Activated CD4-positive, alpha-beta memory T cell treated with anti-CD3 and anti-CD28 coated beads for 36 hours (primary cell): Measurements from ENCODE around the gene CYSRT1. TPM values are rescaled to one million over a fixed set of nuclear protein-coding genes. Genes with fewer than 3 reads are reported as not detected.
A peak's percentile ranks its signal among the peaks of the same experiment; 100 is the strongest.

Experiments used
- CTCF ChIA-PET: fragments of 350-600 bp; sonication (Branson Sonifier 250); formaldehyde crosslinking; loops from one replicate; lab custom pipeline; 2021; ENCODE audit warnings: antibody characterized with exemption, inconsistent platforms; lab: Charles Lee
- POLR2A ChIA-PET: fragments of 350-600 bp; sonication (Branson Sonifier 250); formaldehyde crosslinking; loops from one replicate; lab custom pipeline; 2021; ENCODE audit warnings: antibody characterized with exemption; lab: Charles Lee
- DNase-seq: peaks from one replicate; pipeline ENCODE4 v3.0.0-alpha.2; 2020
- H3K27ac Mint-ChIP-seq: one replicate; pipeline ENCODE4 v1.8.0; 2021; ENCODE audit warnings: mixed read lengths
- H3K27me3 Mint-ChIP-seq: one replicate; pipeline ENCODE4 v1.8.0; 2021; ENCODE audit warnings: mixed read lengths
- H3K36me3 Mint-ChIP-seq: one replicate; pipeline ENCODE4 v1.8.0; 2021; ENCODE audit warnings: mixed read lengths
- H3K4me1 Mint-ChIP-seq: one replicate; pipeline ENCODE4 v1.8.0; 2021; ENCODE audit warnings: low read depth, mixed read lengths
- H3K4me3 Mint-ChIP-seq: one replicate; pipeline ENCODE4 v1.8.0; 2021; ENCODE audit warnings: mild to moderate bottlenecking, mixed read lengths
- H3K9me3 Mint-ChIP-seq: one replicate; pipeline ENCODE4 v1.8.0; 2021; ENCODE audit warnings: mixed read lengths
- intact Hi-C: fragments of 100-400 bp; cut with micrococcal nuclease; formaldehyde crosslinking; loops from one replicate; pipeline ENCODE4 v1.15.1; 2023
- total RNA-seq, 2 experiments: library from RNA; stranded (reverse); gene quantifications; one replicate each; pipeline ENCODE4 v1.2.3, GENCODE V29; 2021

CYSRT1 gene, protein sequence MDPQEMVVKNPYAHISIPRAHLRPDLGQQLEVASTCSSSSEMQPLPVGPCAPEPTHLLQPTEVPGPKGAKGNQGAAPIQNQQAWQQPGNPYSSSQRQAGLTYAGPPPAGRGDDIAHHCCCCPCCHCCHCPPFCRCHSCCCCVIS
- total RNA-seq: under 1 TPM; 0.21 to 0.70 TPM

DNA sequence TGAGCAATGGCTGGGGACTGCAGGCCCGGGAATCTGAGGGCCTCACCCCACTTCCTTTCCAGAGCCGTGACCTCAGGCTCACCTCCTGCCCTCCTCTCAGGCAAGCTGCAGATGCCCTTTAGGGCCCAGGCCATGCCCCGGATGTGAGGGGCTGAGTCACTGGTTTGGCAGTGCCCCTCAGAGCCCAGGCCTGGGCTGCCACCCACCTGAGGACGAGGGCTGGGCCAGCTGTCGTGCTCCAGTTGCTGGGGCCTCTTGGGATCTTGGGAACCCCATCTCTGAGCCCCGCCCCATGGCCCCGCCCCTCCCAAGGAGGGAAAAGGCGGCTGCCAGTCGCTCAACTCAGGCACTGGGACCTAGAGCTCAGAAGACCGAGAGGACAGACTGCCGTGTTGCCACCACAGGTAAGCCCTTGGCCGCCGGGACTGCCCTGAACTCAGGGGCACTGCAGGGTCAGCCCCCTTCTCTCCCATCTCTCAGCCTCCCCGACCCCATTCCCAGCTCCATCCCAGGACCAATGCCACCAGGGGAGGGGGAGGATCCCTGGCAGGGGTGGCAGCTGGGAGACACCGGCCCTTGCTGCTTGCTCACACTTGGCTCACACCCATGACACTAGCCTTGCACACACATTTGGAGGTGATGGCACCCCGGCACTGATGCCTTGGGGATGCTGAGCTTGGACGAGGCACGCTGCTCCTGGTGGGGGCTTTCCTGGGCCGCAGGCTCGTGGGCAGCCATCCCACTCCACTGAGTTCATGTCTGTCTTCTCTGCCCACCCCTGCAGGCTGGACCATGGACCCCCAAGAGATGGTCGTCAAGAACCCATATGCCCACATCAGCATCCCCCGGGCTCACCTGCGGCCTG lies at the start of gene CYSRT1:
TSS of gene CYSRT1 (plus strand) at position 345 of the 865 bp plus-strand sequence. CDS start at position 793, 448 bp downstream.
- intact Hi-C loops: loop anchor here (5.0 kb wide), 1 partner anchor 433 kb away; the partner anchor contains the start of gene TMEM141
- peak; percentile 61 for DNase-seq
- Mint-ChIP-seq H3K27me3 (peaks cover 2% of the 10 kb centered on the region), H3K4me1 (peaks cover 5% of the 10 kb centered on the region), H3K4me3 (peak within 1 kb of the TSS; percentile 73), H3K36me3 (no peaks in the 10 kb centered on the region), H3K9me3 (no peaks in the 10 kb centered on the region), H3K27ac (peak within 1 kb of the TSS; percentile 56)
- ChIA-PET POLR2A (interaction anchor here (0.6 to 6.8 kb wide), 4 partner anchors 16 to 37 kb away, joined by 3 to 38 read pairs (median 3); partner anchors contain the start of genes SSNA1, TPRN and TUBB4B), CTCF (interaction anchor here (0.9 to 6.6 kb wide), 6 partner anchors 11 to 195 kb away, joined by 3 to 54 read pairs (median 10); partner anchors contain the start of gene TUBB4B)

DNA sequence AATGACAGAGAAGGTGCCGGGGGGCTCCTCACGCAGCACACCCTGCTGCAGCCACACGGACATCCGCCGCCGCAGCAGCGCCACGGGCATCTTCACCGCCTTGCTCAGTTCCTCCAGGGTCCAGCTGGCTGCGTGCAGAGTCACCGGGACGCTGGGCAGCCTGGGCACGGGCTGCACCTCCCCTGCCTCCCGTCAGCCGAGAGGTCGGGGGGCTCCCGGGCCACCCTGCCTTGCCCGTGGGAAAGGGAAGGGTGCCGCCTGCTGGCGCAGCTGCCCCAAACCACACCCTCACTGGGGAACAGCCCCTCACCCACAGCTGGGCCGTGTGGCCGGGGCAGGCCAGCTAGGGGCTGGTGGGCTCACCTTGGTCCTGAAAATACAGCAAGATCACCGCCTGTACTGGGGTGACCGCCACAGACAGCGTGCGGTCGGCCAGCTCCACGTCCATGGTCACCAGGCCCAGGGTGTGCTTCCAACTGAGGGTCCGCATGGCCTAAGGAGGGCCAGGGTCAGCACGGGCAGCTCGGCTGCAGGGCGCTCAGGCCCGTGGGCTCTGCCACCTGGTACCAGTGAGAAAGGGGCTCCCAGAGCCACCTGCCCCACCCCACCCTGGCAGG lies 49.5 kb upstream of the CYSRT1 start:
- Mint-ChIP-seq H3K27ac (no peak overlapping the region), H3K9me3 (no peaks in the 10 kb centered on the region), H3K4me3 (no peak overlapping the region), H3K36me3 (no peaks in the 10 kb centered on the region), H3K4me1 (no peaks in the 10 kb centered on the region), H3K27me3 (peaks cover 9% of the 10 kb centered on the region)
- intact Hi-C loops: no loop called here
- ChIA-PET POLR2A (no interaction called here), CTCF (interaction anchor here (1.0 to 3.2 kb wide), 5 partner anchors 46 to 80 kb away, joined by 3 to 13 read pairs (median 3); partner anchors contain the start of gene TUBB4B)
- DNase-seq: peak; percentile 54

DNA sequence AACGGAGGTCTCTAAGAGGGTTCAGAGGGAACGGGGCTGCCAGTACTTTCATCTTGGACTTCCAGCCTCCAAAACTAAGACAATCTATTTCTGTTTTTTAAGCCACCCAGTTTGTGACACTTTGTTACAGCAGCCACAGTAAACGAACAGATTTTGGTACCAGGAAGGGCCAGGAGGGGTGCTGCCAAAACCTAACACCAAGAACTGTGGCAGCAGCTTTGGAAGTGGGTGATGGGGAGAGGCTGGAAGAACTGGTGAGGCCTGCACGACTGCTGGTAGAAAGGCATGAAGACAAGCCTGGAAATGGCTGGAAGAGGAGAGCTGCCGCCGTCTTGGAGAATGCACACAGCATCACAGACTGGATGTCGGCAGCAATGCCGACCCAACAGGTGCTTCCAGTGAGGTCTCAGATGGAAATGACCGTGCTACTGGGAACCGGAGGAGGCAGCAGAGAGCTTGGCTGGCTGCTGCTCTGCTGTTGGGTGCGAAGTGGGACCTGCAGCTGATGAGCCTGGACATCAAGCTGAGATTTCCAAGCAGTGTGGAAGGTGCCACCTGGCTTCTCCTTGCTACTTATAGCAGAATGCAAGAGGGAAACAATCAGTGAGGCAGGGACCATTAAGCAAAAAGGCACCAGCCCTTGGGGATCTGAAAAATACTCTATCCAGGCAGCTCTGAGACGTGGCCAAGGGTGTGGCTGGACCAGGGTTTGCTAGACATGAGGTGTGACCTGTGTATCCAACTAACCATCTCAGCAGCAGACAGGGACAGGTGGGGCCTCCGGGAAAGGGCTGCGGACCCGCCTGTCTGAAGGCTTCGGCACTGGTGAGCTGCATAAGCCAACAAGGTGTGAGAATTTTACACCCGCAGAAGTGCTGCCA lies 48.4 kb upstream of the CYSRT1 start:
- POLR2A ChIA-PET: no interaction called here
- CTCF ChIA-PET: interaction anchor here (0.6 to 3.2 kb wide), 17 partner anchors 13 to 358 kb away, joined by 3 to 13 read pairs (median 3); partner anchors contain the start of genes CYSRT1, MAN1B1, RNF224 and SSNA1
- intact Hi-C loops: no loop called here
- H3K4me3 Mint-ChIP-seq: no peak overlapping the region
- peak; percentile 45 for DNase-seq
- no peaks in the 10 kb centered on the region for H3K4me1 Mint-ChIP-seq
- H3K27ac Mint-ChIP-seq: no peak overlapping the region
- peaks cover 6% of the 10 kb centered on the region for H3K27me3 Mint-ChIP-seq
- H3K36me3 Mint-ChIP-seq: no peaks in the 10 kb centered on the region
- H3K9me3 Mint-ChIP-seq: no peaks in the 10 kb centered on the region

DNA sequence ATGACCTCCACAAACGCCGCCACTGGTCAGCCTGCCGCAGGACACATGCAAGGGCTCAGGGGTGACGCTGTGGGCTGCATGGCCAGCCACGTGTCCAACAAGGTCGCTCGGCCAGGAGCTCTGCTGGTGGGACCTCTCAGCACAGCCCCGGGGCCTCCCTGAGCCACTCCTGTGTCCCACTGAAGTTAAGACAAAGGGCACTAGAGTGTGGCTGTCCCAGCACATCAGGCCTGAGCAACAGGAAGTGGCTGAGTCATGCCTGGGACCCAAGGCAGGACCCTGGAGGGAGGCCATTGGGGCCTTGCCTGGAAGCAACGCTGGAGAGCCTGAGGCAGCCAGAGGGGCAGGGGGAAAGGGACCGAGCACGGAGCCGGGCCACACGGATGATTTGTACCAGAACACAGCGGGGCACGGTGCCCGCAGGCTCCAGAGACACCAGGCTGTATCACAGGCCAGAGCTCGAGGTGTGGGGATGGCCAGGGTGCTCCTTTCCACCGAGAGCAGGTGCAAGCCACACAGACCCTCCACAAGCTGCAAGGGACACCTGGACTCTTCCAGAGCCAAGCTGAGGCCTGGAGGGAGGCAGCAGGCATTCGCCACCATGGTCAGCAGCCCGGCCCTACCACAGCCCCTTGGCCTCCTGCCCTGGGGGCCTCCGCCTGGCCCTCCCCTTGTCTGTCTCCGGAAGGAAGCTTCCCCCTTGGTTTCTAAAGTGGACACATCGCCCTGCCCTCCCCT lies 46.6 kb upstream of the CYSRT1 start:
- Mint-ChIP-seq H3K27ac (no peak overlapping the region), H3K9me3 (no peaks in the 10 kb centered on the region), H3K4me3 (no peak overlapping the region), H3K36me3 (peaks cover 5% of the 10 kb centered on the region), H3K4me1 (no peaks in the 10 kb centered on the region), H3K27me3 (peaks cover 3% of the 10 kb centered on the region)
- ChIA-PET POLR2A (no interaction called here), CTCF (interaction anchor here (0.6 kb wide), 1 partner anchor 58 kb away, joined by 4 read pairs; no protein-coding TSS in a partner anchor)
- DNase-seq: no peak
- intact Hi-C loops: no loop called here

DNA sequence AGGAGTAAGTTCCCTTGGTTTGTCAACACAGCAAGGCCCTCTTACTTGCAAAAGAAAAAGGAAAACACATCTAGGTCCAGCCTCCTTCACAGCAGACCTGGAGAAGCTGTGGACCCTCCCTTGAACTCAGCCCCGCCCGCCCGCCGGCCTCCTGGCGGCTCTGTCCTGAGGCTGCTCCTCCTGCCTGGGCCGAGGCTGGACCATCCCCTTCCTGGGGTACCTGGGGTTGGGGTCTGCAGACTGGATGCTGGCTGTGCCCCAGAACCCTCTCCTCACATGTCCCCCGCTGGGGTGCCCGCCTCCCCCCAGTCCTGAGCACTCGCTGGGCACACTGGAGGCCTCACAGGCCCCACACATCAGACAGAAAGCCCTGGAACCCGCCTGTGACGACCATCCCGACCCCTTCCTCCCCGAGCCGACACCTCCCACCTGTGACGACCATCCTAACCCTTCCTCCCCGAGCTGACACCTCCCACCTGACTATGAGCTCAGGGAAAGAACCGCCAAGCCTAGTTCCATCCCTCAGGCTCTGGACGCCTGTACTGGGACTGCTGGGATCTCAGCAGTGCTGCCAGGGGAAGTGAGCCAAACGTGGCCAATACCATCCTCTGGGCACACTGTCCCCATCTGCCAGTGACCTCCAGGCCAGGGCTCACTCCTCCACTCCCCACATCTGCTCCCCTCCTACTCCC lies 45.9 kb upstream of the CYSRT1 start:
- DNase-seq: no peak
- ChIA-PET POLR2A (no interaction called here), CTCF (no interaction called here)
- no peaks in the 10 kb centered on the region for H3K27me3 Mint-ChIP-seq
- intact Hi-C loops: no loop called here
- no peak overlapping the region for H3K4me3 Mint-ChIP-seq
- no peak overlapping the region for H3K27ac Mint-ChIP-seq
- H3K9me3 Mint-ChIP-seq: no peaks in the 10 kb centered on the region
- H3K36me3 Mint-ChIP-seq: peaks cover 7% of the 10 kb centered on the region
- H3K4me1 Mint-ChIP-seq: peaks cover under 1% of the 10 kb centered on the region

DNA sequence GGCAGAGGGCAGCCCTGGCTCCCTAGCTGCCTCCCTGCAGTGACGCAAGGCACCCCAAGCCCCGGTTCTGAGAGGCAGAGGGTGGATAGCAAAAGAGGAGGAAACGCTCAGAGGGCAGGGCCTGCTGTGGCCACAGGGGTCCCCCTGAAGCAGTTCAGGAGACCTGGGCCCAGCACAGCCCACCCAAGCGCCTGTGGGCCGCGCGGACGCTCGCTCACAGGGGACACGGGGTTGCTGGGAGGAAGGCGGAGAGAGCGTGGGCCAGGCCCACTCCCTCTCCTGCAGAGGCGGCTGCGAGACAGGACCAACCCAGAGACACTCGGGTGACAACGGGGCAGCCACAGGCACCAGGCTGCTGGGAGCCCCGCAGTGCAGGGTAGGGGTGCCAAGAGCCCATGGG lies 45.2 kb upstream of the CYSRT1 start:
- CTCF ChIA-PET: no interaction called here
- Mint-ChIP-seq H3K9me3 (no peaks in the 10 kb centered on the region), H3K27me3 (no peaks in the 10 kb centered on the region), H3K36me3 (peaks cover 12% of the 10 kb centered on the region), H3K4me1 (peaks cover 2% of the 10 kb centered on the region), H3K27ac (no peak overlapping the region), H3K4me3 (no peak overlapping the region)
- DNase-seq: no peak
- POLR2A ChIA-PET: no interaction called here
- intact Hi-C loops: no loop called here

DNA sequence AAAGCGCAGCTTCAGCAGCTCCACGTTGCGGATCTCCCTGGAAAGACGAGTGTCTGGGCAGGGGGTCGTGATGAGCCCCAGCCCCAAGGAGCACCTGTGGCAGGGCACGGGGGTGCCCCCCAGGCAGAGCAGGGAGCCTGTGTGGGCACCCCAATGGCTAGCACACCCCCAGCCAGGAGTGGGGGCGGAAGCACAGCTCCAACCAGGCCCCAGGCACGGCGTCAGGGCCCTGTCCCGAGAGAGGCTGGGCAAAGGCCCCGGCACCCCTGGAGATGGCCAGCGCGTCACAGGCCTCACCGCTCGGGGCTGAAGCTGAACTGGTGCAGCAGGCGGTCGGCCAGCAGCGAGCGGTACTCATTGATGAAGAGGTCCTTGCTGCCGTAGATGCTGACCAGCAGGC lies 44.5 kb upstream of the CYSRT1 start:
- ChIA-PET POLR2A (interaction anchor here (0.7 to 1.5 kb wide), 2 partner anchors 60 to 91 kb away, joined by 3 read pairs; partner anchors contain the start of gene TUBB4B), CTCF (interaction anchor here (1.0 kb wide), 1 partner anchor 47 kb away, joined by 4 read pairs; the partner anchor contains the start of gene RNF224)
- intact Hi-C loops: no loop called here
- peaks cover 2% of the 10 kb centered on the region for H3K4me1 Mint-ChIP-seq
- no peak overlapping the region for H3K27ac Mint-ChIP-seq
- no peaks in the 10 kb centered on the region for H3K9me3 Mint-ChIP-seq
- peaks cover 12% of the 10 kb centered on the region for H3K36me3 Mint-ChIP-seq
- H3K27me3 Mint-ChIP-seq: no peaks in the 10 kb centered on the region
- DNase-seq: no peak
- no peak overlapping the region for H3K4me3 Mint-ChIP-seq

DNA sequence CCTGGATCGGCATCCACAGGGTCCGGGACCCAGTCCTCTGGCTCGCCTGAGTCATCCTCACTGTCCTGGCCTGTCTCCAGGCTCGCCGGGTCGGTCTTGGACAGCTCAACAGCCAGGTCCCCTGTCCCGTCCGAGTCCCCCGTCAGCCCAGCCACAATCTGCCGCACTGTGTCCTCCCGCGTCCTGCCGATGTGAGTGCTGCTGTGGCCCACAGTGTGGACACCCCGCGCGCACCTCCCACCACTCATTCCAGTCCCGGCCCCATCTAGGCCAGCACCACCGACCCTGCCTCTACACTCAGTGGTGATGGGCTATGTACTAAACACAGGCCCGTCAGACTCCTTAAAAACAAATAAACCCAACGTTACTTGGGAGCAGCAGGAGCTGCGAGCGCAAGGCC lies 43.3 kb upstream of the CYSRT1 start:
- CTCF ChIA-PET: interaction anchor here (1.0 kb wide), 1 partner anchor 46 kb away, joined by 4 read pairs; the partner anchor contains the start of gene RNF224
- H3K4me1 Mint-ChIP-seq: peaks cover 11% of the 10 kb centered on the region
- H3K36me3 Mint-ChIP-seq: peaks cover 12% of the 10 kb centered on the region
- intact Hi-C loops: no loop called here
- H3K27me3 Mint-ChIP-seq: no peaks in the 10 kb centered on the region
- POLR2A ChIA-PET: interaction anchor here (1.5 kb wide), 1 partner anchor 90 kb away, joined by 3 read pairs; no protein-coding TSS in a partner anchor
- no peak overlapping the region for H3K27ac Mint-ChIP-seq
- no peak for DNase-seq
- H3K4me3 Mint-ChIP-seq: no peak overlapping the region
- no peaks in the 10 kb centered on the region for H3K9me3 Mint-ChIP-seq

DNA sequence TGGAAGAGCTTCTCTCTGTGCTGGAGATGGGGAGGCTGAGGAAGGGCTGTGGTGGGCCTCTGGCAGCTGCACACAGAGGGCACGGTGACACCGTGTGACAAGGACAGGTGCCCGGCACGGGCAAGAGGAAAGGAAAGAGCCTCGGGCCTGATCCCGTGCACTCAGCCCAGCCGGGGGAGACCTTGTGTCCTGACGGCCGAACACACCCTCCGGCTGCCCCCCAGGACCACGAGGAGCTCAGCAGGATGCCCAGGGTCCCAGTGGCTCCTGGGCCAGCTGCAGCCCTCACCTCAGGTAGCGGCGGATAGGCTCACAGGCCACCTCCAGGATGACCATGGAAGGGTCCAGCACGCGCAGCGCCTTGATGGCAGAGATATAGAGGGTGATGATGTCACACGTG lies 42.1 kb upstream of the CYSRT1 start:
- peaks cover 22% of the 10 kb centered on the region for H3K4me1 Mint-ChIP-seq
- no peak overlapping the region for H3K4me3 Mint-ChIP-seq
- no peak overlapping the region for H3K27ac Mint-ChIP-seq
- H3K27me3 Mint-ChIP-seq: no peaks in the 10 kb centered on the region
- DNase-seq: no peak
- POLR2A ChIA-PET: no interaction called here
- intact Hi-C loops: no loop called here
- CTCF ChIA-PET: no interaction called here
- no peaks in the 10 kb centered on the region for H3K9me3 Mint-ChIP-seq
- H3K36me3 Mint-ChIP-seq: peaks cover 12% of the 10 kb centered on the region

DNA sequence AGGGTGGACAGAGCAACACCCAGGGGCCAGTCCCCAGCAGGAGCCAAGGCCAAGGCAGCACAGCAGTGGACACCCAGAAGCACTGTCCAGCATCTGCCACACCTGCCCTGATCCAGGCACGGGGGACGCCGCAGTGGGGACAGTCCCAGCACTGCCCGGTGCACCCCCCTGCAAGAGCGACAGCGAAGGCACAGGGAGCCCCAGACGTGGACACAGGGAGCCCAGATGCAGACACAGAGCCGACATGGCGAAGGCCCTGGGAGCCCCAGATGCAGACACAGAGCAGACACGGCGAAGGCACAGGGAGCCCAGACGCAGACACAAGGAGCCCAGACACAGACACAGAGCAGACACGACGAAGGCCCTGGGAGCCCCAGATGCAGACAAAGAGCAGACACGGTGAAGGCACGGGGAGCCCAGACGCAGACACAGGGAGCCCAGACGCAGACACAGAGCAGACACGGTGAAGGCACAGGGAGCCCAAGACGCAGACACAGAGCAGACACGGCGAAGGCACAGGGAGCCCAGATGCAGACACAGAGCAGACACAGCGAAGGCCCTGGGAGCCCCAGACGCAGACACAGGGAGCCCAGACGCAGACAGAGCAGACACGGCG lies 40.9 kb upstream of the CYSRT1 start:
- H3K36me3 Mint-ChIP-seq: peaks cover 16% of the 10 kb centered on the region
- H3K27ac Mint-ChIP-seq: no peak overlapping the region
- POLR2A ChIA-PET: no interaction called here
- H3K4me3 Mint-ChIP-seq: no peak overlapping the region
- no peaks in the 10 kb centered on the region for H3K9me3 Mint-ChIP-seq
- intact Hi-C loops: no loop called here
- DNase-seq: no peak
- peaks cover 24% of the 10 kb centered on the region for H3K4me1 Mint-ChIP-seq
- no peaks in the 10 kb centered on the region for H3K27me3 Mint-ChIP-seq
- CTCF ChIA-PET: no interaction called here
